SH-SY5Y (cell line): ENCODE results near the gene SEMA3G.

Source experiments
- GATA2 ChIP-seq: IDR thresholded peaks from 2 replicates; pipeline ENCODE4 v1.6.1; 2011; ENCODE audit warnings: mild to moderate bottlenecking, low read depth, low read length
- GATA3 ChIP-seq: IDR thresholded peaks from 2 replicates; pipeline ENCODE4 v1.6.1; 2011; ENCODE audit warnings: low read depth, mild to moderate bottlenecking, low read length, moderate library complexity

SEMA3G gene

DNA sequence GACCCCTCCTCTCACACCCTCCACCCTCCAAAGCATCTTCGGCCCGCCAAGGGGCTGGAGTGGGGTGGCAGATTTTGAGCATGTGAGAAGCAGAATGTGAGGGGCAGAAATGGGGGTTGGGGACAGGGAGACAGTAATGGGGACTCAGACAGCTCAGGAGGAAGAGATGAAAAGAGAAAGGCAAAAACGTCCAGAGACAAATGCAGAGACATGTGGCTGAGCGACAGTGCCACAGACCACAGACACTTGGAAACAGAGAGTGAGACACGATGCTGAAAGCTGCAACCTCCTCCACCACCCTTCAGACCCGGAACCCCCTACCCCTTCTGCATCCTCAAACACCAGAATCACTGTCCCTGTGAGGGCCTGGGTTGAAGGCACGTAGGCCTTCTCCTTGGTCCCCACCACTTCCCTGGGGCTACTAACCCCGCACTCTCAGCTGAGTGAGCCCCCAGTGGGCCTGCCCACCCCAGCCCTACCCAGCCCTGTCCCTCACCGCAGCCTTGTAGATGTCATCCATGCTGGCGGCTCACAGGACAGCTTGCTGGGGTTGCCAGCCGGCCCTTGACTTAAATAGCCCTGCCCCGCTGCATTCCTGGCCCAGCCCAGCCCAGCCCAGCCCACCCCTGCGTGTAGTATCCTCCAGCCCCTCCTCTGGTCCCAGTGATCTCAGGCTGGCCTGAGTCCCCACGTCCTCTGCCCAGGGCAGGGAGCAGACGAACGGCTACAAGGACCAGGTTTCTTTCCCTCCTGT is 8.8 kb upstream of the SEMA3G start, which contains the start of gene TNNC1:
TSS of gene TNNC1 (minus strand) at position 546 of the 754 bp plus-strand sequence. CDS start at position 520, 26 bp downstream.
- TF ChIP-seq GATA2 (no peak), GATA3 (no peak)

DNA sequence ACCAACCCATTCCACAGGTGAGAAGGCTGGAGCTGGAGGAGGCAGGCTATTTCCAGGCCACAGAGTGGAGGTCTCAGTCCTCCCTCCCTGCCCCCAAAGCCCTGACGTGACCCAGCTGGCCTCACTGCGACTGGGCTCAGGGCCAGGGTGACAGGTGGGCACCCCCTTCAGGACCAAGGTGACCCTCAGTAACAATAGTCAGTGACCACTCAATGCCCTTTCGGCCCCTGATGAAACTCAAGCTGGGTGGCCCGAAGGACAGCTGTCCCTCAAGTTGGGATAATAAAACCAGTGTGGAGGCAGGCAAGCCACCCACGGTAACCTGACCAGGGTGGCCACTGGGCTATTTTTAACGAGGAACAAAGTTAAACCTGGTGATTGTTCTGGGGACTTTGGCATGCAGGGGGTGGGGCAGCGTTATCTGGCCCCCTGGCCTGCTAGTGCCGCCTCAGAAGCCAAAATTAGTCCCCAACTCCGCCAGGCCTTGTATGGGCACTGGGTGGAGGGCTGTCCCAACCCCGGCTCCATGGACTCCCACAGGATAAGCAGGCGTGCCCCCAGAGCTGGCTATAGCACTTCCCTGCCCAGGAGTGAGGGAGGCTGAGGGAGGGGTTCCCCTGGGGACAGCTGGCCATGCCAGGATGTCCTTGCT is 7.8 kb upstream of the SEMA3G start:
- TF ChIP-seq GATA3 (no peak), GATA2 (no peak)

DNA sequence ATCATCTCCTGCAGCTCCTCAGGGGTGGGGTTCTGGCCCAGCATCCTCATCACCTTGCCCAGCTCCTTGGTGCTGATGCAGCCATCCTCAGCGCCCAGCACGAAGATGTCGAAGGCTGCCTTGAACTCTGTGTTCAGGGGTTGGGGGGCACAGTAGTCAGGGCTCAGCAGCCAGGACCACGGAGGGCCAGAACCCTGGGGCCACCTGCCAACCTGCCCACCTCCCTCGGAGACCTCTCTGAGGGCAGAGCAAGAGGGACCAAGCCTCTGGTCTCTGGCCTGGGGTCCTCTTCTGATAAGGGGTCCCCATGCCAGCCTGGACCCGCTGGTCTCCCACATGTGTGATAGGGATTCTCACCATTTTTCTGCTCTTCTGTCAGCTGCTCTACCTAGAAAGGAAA is 7.2 kb upstream of the SEMA3G start:
- TF ChIP-seq GATA3 (no peak), GATA2 (no peak)

DNA sequence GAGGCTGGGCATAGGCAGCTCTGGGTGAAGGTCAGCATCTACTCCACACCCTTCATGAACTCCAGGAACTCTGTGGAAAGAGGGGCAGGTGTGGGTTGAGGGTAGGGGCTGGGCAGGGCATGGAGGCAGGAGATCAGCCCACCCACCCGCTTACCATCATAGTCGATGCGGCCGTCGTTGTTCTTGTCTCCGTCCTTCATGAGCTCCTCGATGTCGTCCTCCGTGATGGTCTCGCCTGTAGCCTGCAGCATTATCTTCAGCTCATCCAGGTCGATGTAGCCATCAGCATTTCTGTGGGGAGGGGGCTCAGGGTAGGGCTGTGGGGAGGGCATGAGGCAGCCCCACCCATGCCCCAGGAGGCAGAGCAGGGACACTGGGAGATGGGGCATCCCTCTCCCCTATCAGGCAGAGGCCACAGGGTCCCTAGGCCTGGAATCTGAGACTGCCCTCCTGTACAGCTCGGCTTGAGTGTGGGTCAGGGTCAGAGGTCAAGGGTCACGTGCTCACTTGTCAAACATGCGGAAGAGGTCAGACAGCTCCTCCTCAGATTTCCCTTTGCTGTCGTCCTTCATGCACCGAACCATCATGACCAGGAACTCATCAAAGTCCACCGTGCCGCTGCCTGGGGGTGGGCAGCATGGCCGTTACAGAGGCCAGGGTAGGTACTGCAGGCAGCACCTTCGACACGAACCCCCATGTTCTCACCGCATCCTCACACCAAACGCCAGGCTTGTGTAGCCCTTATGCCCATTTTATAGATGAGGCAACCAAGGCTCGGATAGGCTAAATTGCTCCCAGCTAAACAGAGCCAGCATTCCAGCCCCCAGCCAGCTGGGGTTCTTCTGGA is 6.6 kb upstream of the SEMA3G start:
- no peak for TF ChIP-seq GATA3
- TF ChIP-seq GATA2, result no peak

DNA sequence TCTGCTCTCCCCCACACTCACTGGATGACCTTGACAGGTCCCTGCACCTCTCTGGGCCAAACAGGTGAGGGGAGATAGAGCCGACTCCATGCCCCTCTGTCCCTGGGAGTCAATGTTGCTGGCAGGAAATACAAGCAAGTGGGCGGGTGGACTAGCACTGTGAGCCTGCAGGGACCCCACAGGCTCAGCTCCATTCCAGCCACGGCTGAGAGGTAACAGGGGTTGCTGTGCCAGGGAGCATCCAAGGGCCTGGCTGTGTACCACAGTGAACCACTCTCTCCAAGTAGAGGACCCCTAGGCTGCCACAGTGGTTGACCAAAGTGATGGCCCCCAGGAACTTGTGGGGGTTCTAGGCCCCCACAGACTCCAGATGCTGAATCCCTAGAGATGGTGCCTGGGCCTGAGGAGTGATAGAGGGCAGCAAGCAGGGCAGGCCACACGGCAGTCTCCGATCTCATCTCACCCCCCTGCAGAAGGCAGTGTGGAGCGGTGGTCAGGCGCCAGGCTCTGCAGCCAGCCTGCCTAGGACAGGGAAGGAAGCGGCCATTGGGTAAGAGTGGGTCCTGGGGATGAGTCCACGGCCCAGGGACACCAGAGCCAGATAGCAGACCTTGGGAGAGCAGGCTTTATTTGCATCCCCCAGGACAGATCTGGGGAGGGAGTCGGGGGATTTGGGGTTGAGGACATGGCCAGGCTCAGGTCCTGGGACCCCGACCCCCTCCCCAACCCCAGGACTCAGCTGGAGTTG is 5.8 kb upstream of the SEMA3G start:
- TF ChIP-seq GATA2 (no peak), GATA3 (no peak)

DNA sequence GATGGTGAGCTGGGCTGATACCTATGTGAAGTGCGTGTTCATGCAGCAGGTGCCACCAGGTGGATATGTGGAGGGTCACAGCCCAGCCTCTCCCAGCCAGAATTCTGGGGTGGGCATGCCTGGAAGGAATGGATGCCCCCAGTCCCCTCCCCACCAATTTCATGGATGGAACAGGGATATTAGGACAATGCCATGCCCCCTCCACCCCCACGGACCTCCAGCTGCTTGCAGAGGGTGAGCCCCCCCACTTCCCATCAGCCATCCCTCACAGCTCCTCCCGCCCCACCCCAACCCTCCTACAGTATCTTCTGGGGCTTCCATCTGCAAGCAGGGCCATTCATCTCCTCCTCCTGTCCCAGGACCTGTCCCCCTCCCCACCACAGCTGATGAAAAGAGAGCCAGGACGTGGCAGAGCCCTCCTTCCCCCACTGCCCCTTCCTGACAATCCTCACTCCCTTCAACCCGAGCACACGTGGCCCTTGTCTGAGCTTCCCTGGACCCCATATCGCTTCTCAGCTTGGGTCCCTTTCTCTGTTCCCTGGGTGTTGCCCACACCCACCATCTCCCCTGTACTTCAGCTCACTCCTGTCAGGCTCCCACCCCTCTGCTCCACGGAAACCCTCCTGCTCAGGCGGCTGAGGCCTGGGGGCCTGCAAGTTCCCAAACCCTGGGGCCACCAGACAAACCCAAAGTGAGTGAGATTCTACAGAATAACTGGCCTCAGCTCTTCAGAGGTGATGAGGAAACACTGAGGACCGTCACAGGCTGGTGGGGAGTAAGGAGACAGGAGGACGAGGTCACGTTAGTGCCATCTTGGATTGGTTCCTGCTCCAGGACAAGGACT is 2.8 kb upstream of the SEMA3G start:
- TF ChIP-seq GATA2, result no peak
- TF ChIP-seq GATA3, result no peak

DNA sequence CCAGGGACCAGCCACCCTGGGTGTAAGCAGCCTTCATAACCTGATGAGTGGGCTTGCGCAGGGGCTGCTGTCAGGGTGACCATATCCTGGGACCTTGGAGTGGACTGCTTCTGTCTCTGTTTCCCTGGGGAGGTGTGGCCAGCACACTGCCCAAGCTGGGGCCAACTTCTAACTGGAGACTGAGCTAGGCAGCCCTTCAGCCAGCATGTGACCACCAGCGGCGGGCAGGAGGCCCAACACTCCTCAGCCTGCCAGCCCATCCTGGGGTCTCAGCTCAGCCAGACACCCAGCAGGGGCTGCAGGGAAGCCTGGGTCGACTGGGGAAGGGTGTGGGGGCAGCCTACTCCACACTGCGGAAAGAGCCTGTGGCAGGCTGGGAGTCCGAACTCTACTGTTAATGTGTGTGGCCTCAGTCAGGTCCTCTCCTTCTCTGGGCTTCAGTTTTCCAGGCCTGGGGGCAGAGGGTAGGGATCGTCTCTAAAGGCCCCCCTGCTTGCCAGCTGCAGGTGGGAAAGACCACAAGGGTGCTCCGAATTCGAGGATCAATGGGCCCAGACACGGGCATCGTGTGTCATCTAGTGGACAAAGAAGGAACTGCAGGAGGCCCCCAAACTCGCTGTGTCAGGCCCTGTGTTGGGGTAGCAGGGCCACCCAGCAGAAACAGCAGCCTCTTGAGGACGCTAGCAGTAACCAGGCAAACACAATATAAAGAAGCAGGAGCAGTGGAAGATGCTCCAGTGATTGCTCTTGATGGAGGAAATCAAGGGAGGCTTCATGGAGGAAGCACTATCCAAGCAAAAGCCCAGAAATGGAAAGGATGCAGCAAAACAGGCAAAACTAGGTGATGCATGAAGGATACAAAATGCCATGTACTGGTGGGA is 2.0 kb upstream of the SEMA3G start:
- TF ChIP-seq GATA3, result no peak
- TF ChIP-seq GATA2, result no peak

DNA sequence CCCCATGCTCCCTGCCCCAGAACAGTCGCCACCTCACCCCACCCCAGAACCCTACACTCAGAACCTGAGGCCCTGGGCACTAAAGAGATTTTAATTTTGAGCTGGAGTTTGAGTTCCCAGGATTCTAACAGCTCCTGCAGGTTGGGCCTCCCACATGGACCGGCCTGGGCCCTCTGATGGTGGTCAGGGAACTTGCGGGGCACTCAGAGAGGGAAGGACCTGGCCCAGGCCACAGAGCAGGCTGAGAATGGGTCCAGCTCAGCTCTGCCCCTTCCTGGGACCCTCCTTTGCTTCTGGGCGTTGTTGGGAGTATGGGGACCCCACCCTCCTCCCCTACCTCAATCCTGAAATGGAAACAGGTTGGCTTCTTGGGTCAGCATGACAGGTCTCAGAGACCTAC is 1.1 kb upstream of the SEMA3G start:
- TF ChIP-seq GATA2 (no peak), GATA3 (no peak)

- TF ChIP-seq GATA2 (no peak), GATA3 (no peak)
These were observed 864 bp downstream of the SEMA3G start for GRCh38 chr3:52443791-52444687.

GRCh38 chr3:52443268-52443610 is 1.7 kb downstream of the SEMA3G start:
- TF ChIP-seq GATA2 (no peak), GATA3 (no peak)
